Neural cell (in vitro differentiated cells): ENCODE measurements around the gene PPP1R13B. TPM values are rescaled to one million over a fixed set of nuclear protein-coding genes. Genes with fewer than 3 reads are reported as not detected.

Experiments used
- H2AFZ ChIP-seq: fragments of 200-600, 300-800 bp; sonication (generic), shearing (Covaris generic); 2 replicates; pipeline ENCODE4 v1.6.0; 2014; ENCODE audit warnings: low read depth, mild to moderate bottlenecking, antibody characterized with exemption, low read length, moderate library complexity
- H3F3A ChIP-seq: fragments of 200-600 bp; shearing (Covaris generic); 2 replicates; pipeline ENCODE4 v1.6.1; 2016; ENCODE audit warnings: mild to moderate bottlenecking, moderate library complexity, mixed read lengths, antibody characterized with exemption, low read length; ENCODE audit not compliant: insufficient read depth, poor library complexity, severe bottlenecking
- H3K27ac ChIP-seq: fragments of 200-600, 300-800 bp; sonication (generic), shearing (Covaris generic); 2 replicates; pipeline ENCODE4 v1.5.1; 2014; ENCODE audit warnings: mild to moderate bottlenecking, low read length, moderate library complexity
- H3K27me3 ChIP-seq: fragments of 300-800, 200-600 bp; sonication (generic), shearing (Covaris generic); 2 replicates; pipeline ENCODE4 v1.6.0; 2014; ENCODE audit warnings: mild to moderate bottlenecking, low read depth, low read length, moderate library complexity; ENCODE audit not compliant: insufficient read depth
- H3K36me3 ChIP-seq: fragments of 300-800, 200-600 bp; sonication (generic), shearing (Covaris generic); 2 replicates; pipeline ENCODE4 v1.5.1; 2014; ENCODE audit warnings: mild to moderate bottlenecking, antibody characterized with exemption, low read length, moderate library complexity; ENCODE audit not compliant: insufficient read depth
- H3K4me2 ChIP-seq: fragments of 300-800, 200-600 bp; sonication (generic), shearing (Covaris generic); 2 replicates; pipeline ENCODE4 v1.6.0; 2014; ENCODE audit warnings: mild to moderate bottlenecking, low read length
- H3K4me3 ChIP-seq: fragments of 300-800, 200-600 bp; sonication (generic), shearing (Covaris generic); 2 replicates; pipeline ENCODE4 v1.5.1; 2014; ENCODE audit warnings: mild to moderate bottlenecking, low read length, moderate library complexity
- H3K79me2 ChIP-seq: fragments of 200-600 bp; shearing (Covaris generic); replicated peaks from 2 replicates; pipeline ENCODE4 v1.6.0; 2014; ENCODE audit warnings: mild to moderate bottlenecking, low read length, moderate library complexity; ENCODE audit not compliant: insufficient read depth
- H3K9ac ChIP-seq: fragments of 300-800, 200-600 bp; sonication (generic), shearing (Covaris generic); 2 replicates; pipeline ENCODE4 v1.6.1; 2016; ENCODE audit warnings: mild to moderate bottlenecking, low read length, mixed read lengths
- H3K9me2 ChIP-seq: fragments of 200-600 bp; shearing (Covaris generic); 2 replicates; pipeline ENCODE4 v1.6.1; 2016; ENCODE audit warnings: mild to moderate bottlenecking, low read length, mixed read lengths; ENCODE audit not compliant: insufficient read depth
- H3K9me3 ChIP-seq: fragments of 200-600, 300-800 bp; sonication (generic), shearing (Covaris generic); 2 replicates; pipeline ENCODE4 v1.6.1; 2016; ENCODE audit warnings: mild to moderate bottlenecking, mixed run types, low read length, moderate library complexity, mixed read lengths
- H4K20me1 ChIP-seq: fragments of 200-600 bp; shearing (Covaris generic); 2 replicates; pipeline ENCODE4 v1.6.1; 2016; ENCODE audit warnings: mild to moderate bottlenecking, mixed run types; ENCODE audit not compliant: insufficient read depth
- EP300 ChIP-seq: fragments of 450-650 bp; conservative IDR thresholded peaks from 2 replicates; pipeline ENCODE4 v1.6.1; 2014; ENCODE audit warnings: antibody characterized with exemption, mild to moderate bottlenecking, moderate library complexity; ENCODE audit not compliant: poor library complexity, severe bottlenecking
- EZH2 ChIP-seq: fragments of 200-600, 300-800 bp; shearing (Covaris generic), sonication (generic); IDR thresholded peaks from 2 replicates; pipeline ENCODE4 v1.6.1; 2014; ENCODE audit warnings: antibody characterized with exemption, low read length, borderline replicate concordance, mild to moderate bottlenecking; ENCODE audit not compliant: insufficient read depth, poor library complexity, severe bottlenecking
- MXI1 ChIP-seq: fragments of 450-650 bp; conservative IDR thresholded peaks from 2 replicates; pipeline ENCODE4 v1.6.1; 2014; ENCODE audit warnings: antibody characterized with exemption, mild to moderate bottlenecking; ENCODE audit not compliant: poor library complexity, severe bottlenecking
- POLR2AphosphoS5 ChIP-seq: IDR thresholded peaks from 2 replicates; pipeline ENCODE4 v1.6.1; 2012
- RAD21 ChIP-seq: fragments of 450-650 bp; conservative IDR thresholded peaks from 2 replicates; pipeline ENCODE4 v1.6.1; 2014; ENCODE audit warnings: antibody characterized with exemption, mild to moderate bottlenecking, moderate library complexity
- SMC3 ChIP-seq: fragments of 450-650 bp; conservative IDR thresholded peaks from 2 replicates; pipeline ENCODE4 v1.6.1; 2014; ENCODE audit warnings: antibody characterized with exemption, mild to moderate bottlenecking, moderate library complexity; ENCODE audit not compliant: poor library complexity
- TAF1 ChIP-seq: IDR thresholded peaks from 2 replicates; pipeline ENCODE4 v1.6.1; 2012; ENCODE audit warnings: low read depth
- polyA plus RNA-seq: library from polyadenylated mRNA; depleted of rRNA; stranded (reverse); fragments of >200 nt; gene quantifications from 2 replicates; pipeline ENCODE4 v1.2.3, GENCODE V29; 2014
- TF ChIP-seq, protein P1 (sequence below): fragments of 450-650 bp; IDR thresholded peaks from 2 replicates; pipeline ENCODE4 v1.5.1; 2014; ENCODE audit warnings: antibody characterized with exemption, mild to moderate bottlenecking, moderate library complexity; ENCODE audit not compliant: poor library complexity, severe bottlenecking
- TF ChIP-seq, protein P2 (sequence below): IDR thresholded peaks from 2 replicates; pipeline ENCODE4 v1.6.1; 2012; ENCODE audit warnings: borderline replicate concordance

Gene PPP1R13B
- polyA plus RNA-seq, 1 donor from 2014 or later = 8.2 TPM

DNA sequence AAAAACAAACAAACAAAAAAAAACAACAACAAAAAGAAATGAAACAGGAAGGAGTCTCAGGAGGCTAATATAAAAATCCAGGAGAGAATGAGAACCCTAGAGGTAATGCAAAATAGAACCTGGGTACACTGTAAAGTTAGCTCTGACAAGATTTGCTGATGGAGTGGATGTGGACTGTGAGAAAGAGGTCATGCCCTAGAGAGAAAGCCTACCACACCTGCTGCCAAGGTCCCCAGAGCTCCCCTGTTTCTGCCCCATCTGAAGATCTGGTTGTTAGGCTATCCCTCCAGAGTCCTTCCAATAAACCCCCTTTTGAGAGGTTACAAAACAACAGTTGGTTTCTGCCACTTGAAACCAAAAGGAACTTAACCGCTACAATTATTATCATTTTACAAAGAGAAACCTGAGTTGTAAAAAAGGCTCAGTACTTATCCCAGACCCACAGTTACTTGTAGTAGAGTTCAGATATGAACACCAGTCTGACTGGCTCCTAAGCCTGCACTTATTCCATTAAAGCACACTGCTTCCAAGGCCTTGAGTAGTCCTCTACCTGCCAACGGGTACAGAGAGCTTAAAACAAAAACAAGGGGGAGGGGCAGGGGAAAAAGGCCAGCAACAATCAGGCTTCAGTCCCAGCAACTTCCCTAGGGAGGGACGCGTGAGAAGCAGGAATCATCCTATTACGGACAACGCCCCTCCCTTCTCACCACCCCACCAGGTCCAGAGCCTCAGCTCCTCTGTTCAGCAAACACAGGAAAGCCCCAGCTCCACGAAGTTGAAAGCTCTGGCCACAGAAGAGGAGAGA lies 27.7 kb downstream of the PPP1R13B start:
- Histone ChIP-seq H4K20me1 (no peaks in the 10 kb centered on the region), H3K9me3 (no peaks in the 10 kb centered on the region), H3K79me2 (no peaks in the 10 kb centered on the region), H3K4me3 (no peak overlapping the region), H3K27me3 (no peaks in the 10 kb centered on the region), H3K4me2 (no peak overlapping the region), H2AFZ (no peak overlapping the region), H3K27ac (no peak overlapping the region), H3K9me2 (no peaks in the 10 kb centered on the region), H3K36me3 (no peaks in the 10 kb centered on the region), H3K9ac (no peak overlapping the region), H3F3A (no peaks in the 10 kb centered on the region)
- TF ChIP-seq SMC3 = no peak
- TF ChIP-seq RAD21 = no peak
- TF ChIP-seq EP300 = no peak
- TF ChIP-seq, protein P1, sequence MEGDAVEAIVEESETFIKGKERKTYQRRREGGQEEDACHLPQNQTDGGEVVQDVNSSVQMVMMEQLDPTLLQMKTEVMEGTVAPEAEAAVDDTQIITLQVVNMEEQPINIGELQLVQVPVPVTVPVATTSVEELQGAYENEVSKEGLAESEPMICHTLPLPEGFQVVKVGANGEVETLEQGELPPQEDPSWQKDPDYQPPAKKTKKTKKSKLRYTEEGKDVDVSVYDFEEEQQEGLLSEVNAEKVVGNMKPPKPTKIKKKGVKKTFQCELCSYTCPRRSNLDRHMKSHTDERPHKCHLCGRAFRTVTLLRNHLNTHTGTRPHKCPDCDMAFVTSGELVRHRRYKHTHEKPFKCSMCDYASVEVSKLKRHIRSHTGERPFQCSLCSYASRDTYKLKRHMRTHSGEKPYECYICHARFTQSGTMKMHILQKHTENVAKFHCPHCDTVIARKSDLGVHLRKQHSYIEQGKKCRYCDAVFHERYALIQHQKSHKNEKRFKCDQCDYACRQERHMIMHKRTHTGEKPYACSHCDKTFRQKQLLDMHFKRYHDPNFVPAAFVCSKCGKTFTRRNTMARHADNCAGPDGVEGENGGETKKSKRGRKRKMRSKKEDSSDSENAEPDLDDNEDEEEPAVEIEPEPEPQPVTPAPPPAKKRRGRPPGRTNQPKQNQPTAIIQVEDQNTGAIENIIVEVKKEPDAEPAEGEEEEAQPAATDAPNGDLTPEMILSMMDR = no peak
- TF ChIP-seq EZH2 = no peak
- TF ChIP-seq, protein P2, sequence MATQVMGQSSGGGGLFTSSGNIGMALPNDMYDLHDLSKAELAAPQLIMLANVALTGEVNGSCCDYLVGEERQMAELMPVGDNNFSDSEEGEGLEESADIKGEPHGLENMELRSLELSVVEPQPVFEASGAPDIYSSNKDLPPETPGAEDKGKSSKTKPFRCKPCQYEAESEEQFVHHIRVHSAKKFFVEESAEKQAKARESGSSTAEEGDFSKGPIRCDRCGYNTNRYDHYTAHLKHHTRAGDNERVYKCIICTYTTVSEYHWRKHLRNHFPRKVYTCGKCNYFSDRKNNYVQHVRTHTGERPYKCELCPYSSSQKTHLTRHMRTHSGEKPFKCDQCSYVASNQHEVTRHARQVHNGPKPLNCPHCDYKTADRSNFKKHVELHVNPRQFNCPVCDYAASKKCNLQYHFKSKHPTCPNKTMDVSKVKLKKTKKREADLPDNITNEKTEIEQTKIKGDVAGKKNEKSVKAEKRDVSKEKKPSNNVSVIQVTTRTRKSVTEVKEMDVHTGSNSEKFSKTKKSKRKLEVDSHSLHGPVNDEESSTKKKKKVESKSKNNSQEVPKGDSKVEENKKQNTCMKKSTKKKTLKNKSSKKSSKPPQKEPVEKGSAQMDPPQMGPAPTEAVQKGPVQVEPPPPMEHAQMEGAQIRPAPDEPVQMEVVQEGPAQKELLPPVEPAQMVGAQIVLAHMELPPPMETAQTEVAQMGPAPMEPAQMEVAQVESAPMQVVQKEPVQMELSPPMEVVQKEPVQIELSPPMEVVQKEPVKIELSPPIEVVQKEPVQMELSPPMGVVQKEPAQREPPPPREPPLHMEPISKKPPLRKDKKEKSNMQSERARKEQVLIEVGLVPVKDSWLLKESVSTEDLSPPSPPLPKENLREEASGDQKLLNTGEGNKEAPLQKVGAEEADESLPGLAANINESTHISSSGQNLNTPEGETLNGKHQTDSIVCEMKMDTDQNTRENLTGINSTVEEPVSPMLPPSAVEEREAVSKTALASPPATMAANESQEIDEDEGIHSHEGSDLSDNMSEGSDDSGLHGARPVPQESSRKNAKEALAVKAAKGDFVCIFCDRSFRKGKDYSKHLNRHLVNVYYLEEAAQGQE = no peak
- TF ChIP-seq MXI1 = no peak
- TF ChIP-seq TAF1 = no peak
- no peak for TF ChIP-seq POLR2AphosphoS5

DNA sequence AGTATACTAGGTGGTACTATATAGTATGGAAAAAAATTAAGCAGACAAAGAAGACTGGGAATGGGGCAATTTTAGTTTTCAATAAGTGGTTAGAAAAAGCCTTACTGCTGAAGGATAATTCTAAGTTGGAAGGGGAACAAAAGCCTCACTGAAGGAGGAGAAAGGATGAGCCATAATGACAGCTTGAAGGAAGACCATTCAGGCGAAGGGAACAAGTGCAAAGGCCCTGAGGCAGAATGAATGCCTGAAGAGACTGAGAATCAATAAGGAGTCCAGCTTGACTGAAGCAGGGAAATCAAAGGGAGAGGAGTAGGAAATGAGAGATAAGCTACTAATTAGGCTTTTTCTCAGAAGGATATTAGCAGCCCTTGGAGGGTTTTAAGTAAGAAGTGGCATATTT lies 28.5 kb downstream of the PPP1R13B start:
- Histone ChIP-seq H2AFZ (no peak overlapping the region), H4K20me1 (no peaks in the 10 kb centered on the region), H3K9ac (no peak overlapping the region), H3K9me3 (no peaks in the 10 kb centered on the region), H3K36me3 (no peaks in the 10 kb centered on the region), H3K9me2 (no peaks in the 10 kb centered on the region), H3K79me2 (no peaks in the 10 kb centered on the region), H3F3A (no peaks in the 10 kb centered on the region), H3K27me3 (no peaks in the 10 kb centered on the region), H3K27ac (no peak overlapping the region), H3K4me2 (no peak overlapping the region), H3K4me3 (no peak overlapping the region)
- TF ChIP-seq RAD21 (no peak), EZH2 (no peak), EP300 (no peak), MXI1 (no peak), SMC3 (no peak), POLR2AphosphoS5 (no peak), TAF1 (no peak)
- TF ChIP-seq, protein P2 = no peak
- TF ChIP-seq, protein P1 = no peak
